HepG2 (cell line): ENCODE measurements around the gene CNIH4. TPM values are rescaled to one million over a fixed set of nuclear protein-coding genes. Genes with fewer than 3 reads are reported as not detected.

Experiments used
- ATAC-seq: fragments of 200-7000 bp; cut with Tn5 transposase; 3 replicates; pipeline ENCODE4 v1.9.1; 2020; ENCODE audit warnings: mild to moderate bottlenecking, moderate library complexity
- BruUV-seq: library from RNA; stranded (reverse); fragments of 400-500 nt; replicated peaks from 2 replicates; lab custom pipeline; 2021; lab: Mats Ljungman, UMichigan
- CTCF ChIA-PET: fragments of 300-600 bp; formaldehyde crosslinking; extraction: SDS; loops from one replicate; lab custom pipeline; 2021; ENCODE audit warnings: low total read pairs, inconsistent platforms, low intra/inter-chr PET ratio; lab: Yijun Ruan, JAX
- POLR2A ChIA-PET: fragments of 350-600 bp; sonication (Branson Sonifier 250); formaldehyde crosslinking; loops from one replicate; lab custom pipeline; 2020; ENCODE audit warnings: antibody characterized with exemption, inconsistent platforms; lab: Yijun Ruan, JAX
- DNase-seq: peaks from one replicate; pipeline ENCODE4 v3.0.0-alpha.2; 2015; ENCODE audit warnings: low spot score
- FAIRE-seq: peaks from 3 replicates; lab custom pipeline; 2011; peaks lifted over from hg19 to GRCh38; lab: Jason Lieb, UNC
- H2AFZ ChIP-seq: one replicate; pipeline ENCODE4 v1.6.1; 2011; ENCODE audit warnings: low read length, inconsistent platforms
- H3K27ac ChIP-seq: fragments of 300-600 bp; 3 replicates; pipeline ENCODE4 v1.8.0; 2011; ENCODE audit warnings: mixed run types, mild to moderate bottlenecking, mixed read lengths, low read length, inconsistent platforms; ENCODE audit not compliant: insufficient read depth; ENCODE audit errors: extremely low read length
- H3K27me3 ChIP-seq, 2 experiments: fragments of 200-600 bp in 1 of 2; 2 replicates in 1 of 2; 3 replicates in 1 of 2; pipeline versions ENCODE4 v1.6.0 to v1.8.0; 2011; ENCODE audit warnings: low read length in 2 of 2, mild to moderate bottlenecking in 2 of 2, moderate library complexity in 2 of 2, inconsistent platforms in 1 of 2; ENCODE audit not compliant: insufficient read depth in 2 of 2, control insufficient read depth in 1 of 2
- H3K36me3 ChIP-seq, 2 experiments: fragments of 200-600 bp in 1 of 2; replicated peaks in 1 of 2; 2 replicates in 1 of 2; 3 replicates in 1 of 2; pipeline versions ENCODE4 v1.5.1 to v1.8.0; 2011; ENCODE audit warnings: low read length in 2 of 2, inconsistent platforms in 1 of 2; ENCODE audit not compliant: insufficient read depth in 2 of 2, control insufficient read depth in 1 of 2
- H3K4me1 ChIP-seq: 2 replicates; pipeline ENCODE4 v1.5.1; 2012; ENCODE audit warnings: low read length, inconsistent platforms; ENCODE audit not compliant: insufficient read depth
- H3K4me2 ChIP-seq: 2 replicates; pipeline ENCODE4 v1.6.0; 2011; ENCODE audit warnings: low read depth, low read length, inconsistent platforms
- H3K4me3 ChIP-seq, 3 experiments: fragments of 200-600 bp in 1 of 3; sonication (generic), shearing (Covaris generic) in 1 of 3; replicated peaks in 1 of 3; 2 replicates each; pipeline ENCODE4 v1.5.1; 2011 to 2016; ENCODE audit warnings: low read length in 3 of 3, inconsistent platforms in 2 of 3, low read depth in 2 of 3, mild to moderate bottlenecking in 2 of 3, control low read depth in 1 of 3, mixed read lengths in 1 of 3; ENCODE audit not compliant: insufficient read depth in 1 of 3
- H3K79me2 ChIP-seq: one replicate; pipeline ENCODE4 v1.6.1; 2011; ENCODE audit warnings: low read length, inconsistent platforms; ENCODE audit not compliant: insufficient read depth
- H3K9ac ChIP-seq: 2 replicates; pipeline ENCODE4 v1.6.0; 2011; ENCODE audit warnings: mild to moderate bottlenecking, low read depth, low read length, inconsistent platforms; ENCODE audit not compliant: insufficient read depth
- H3K9me3 ChIP-seq: 2 replicates; pipeline ENCODE4 v1.5.1; 2012; ENCODE audit warnings: mild to moderate bottlenecking, low read length
- H4K20me1 ChIP-seq: 2 replicates; pipeline ENCODE4 v1.6.0; 2011; ENCODE audit warnings: inconsistent platforms, mild to moderate bottlenecking, low read length, moderate library complexity; ENCODE audit not compliant: insufficient read depth
- ADNP ChIP-seq: sonication (generic); formaldehyde crosslinking; IDR thresholded peaks from 2 replicates; pipeline ENCODE4 v1.4.0; 2020; ENCODE audit warnings: missing genetic modification reagents
- AGO1 ChIP-seq: fragments of 200-400 bp; formaldehyde crosslinking; IDR thresholded peaks from 2 replicates; pipeline ENCODE4 v1.6.1; 2017; ENCODE audit warnings: mild to moderate bottlenecking, low read depth, low read length, moderate library complexity; ENCODE audit not compliant: poor library complexity, severe bottlenecking
- ARHGAP35 ChIP-seq: sonication (generic); formaldehyde crosslinking; IDR thresholded peaks from 2 replicates; pipeline ENCODE4 v1.9.0; 2022; ENCODE audit warnings: mild to moderate bottlenecking, inconsistent platforms, moderate library complexity, missing genetic modification reagents, borderline replicate concordance
- CBX5 ChIP-seq: sonication (generic); formaldehyde crosslinking; IDR thresholded peaks from 2 replicates; pipeline ENCODE4 v1.4.0; 2020; ENCODE audit warnings: missing genetic modification reagents, borderline replicate concordance
- FOXK1 ChIP-seq: sonication (generic); formaldehyde crosslinking; IDR thresholded peaks from 2 replicates; pipeline ENCODE4 v1.4.0; 2020; ENCODE audit warnings: low read depth, missing genetic modification reagents, borderline replicate concordance
- JUNB ChIP-seq: sonication (generic); formaldehyde crosslinking; IDR thresholded peaks from 2 replicates; pipeline ENCODE4 v1.8.0; 2022; ENCODE audit warnings: missing genetic modification reagents, mild to moderate bottlenecking, borderline replicate concordance
- KDM2A ChIP-seq: sonication (generic); formaldehyde crosslinking; IDR thresholded peaks from 2 replicates; pipeline ENCODE4 v1.4.0; 2020; ENCODE audit warnings: low read depth, missing genetic modification reagents, borderline replicate concordance
- NONO ChIP-seq, 2 experiments: fragments of 450-650 bp in 1 of 2; sonication (generic) in 1 of 2; formaldehyde crosslinking in 1 of 2; IDR thresholded peaks in 1 of 2; conservative IDR thresholded peaks in 1 of 2; 2 replicates each; pipeline versions ENCODE4 v1.6.1 to v1.8.0; 2017 to 2022; ENCODE audit warnings: mild to moderate bottlenecking in 1 of 2, missing genetic modification reagents in 1 of 2, moderate library complexity in 1 of 2
- PATZ1 ChIP-seq: sonication (generic); formaldehyde crosslinking; IDR thresholded peaks from 2 replicates; pipeline ENCODE4 v1.4.0; 2020; ENCODE audit warnings: missing genetic modification reagents
- PRPF4 ChIP-seq: fragments of 200-400 bp; formaldehyde crosslinking; IDR thresholded peaks from 2 replicates; pipeline ENCODE4 v1.6.1; 2016; ENCODE audit warnings: low read length, low read depth; ENCODE audit not compliant: poor library complexity, severe bottlenecking
- SIX1 ChIP-seq: sonication (generic); formaldehyde crosslinking; IDR thresholded peaks from 2 replicates; pipeline ENCODE4 v1.4.0; 2020; ENCODE audit warnings: missing genetic modification reagents, borderline replicate concordance
- TCF7L2 ChIP-seq: IDR thresholded peaks from 2 replicates; pipeline ENCODE4 v1.6.1; 2011; ENCODE audit warnings: mild to moderate bottlenecking, low read depth, low read length, moderate library complexity
- U2AF1 ChIP-seq: fragments of 200-400 bp; formaldehyde crosslinking; optimal IDR thresholded peaks from 2 replicates; pipeline ENCODE3; 2017; ENCODE audit warnings: mild to moderate bottlenecking, low read depth, low read length
- ZBTB14 ChIP-seq: sonication (generic); formaldehyde crosslinking; IDR thresholded peaks from 2 replicates; pipeline ENCODE4 v1.4.0; 2020; ENCODE audit warnings: missing genetic modification reagents
- ZBTB21 ChIP-seq: sonication (generic); formaldehyde crosslinking; IDR thresholded peaks from 2 replicates; pipeline ENCODE4 v1.4.0; 2020; ENCODE audit warnings: missing genetic modification reagents
- ZNF3 ChIP-seq: IDR thresholded peaks from 2 replicates; pipeline ENCODE4 v1.7.0; 2017; ENCODE audit warnings: inconsistent platforms
- ZNF589 ChIP-seq: sonication (generic); formaldehyde crosslinking; conservative IDR thresholded peaks from 2 replicates; pipeline ENCODE4 v1.8.0; 2022; ENCODE audit warnings: mild to moderate bottlenecking, moderate library complexity, missing genetic modification reagents
- ZNF616 ChIP-seq: sonication (generic); formaldehyde crosslinking; IDR thresholded peaks from 2 replicates; pipeline ENCODE4 v1.5.0; 2020; ENCODE audit warnings: low read depth, mild to moderate bottlenecking, missing genetic modification reagents
- ZNF724P ChIP-seq: sonication (generic); formaldehyde crosslinking; IDR thresholded peaks from 2 replicates; pipeline ENCODE4 v1.8.0; 2022; ENCODE audit warnings: missing genetic modification reagents, borderline replicate concordance
- ZNF883 ChIP-seq: sonication (generic); formaldehyde crosslinking; IDR thresholded peaks from 2 replicates; pipeline ENCODE4 v1.5.1; 2020; ENCODE audit warnings: mild to moderate bottlenecking, missing genetic modification reagents; ENCODE audit errors: not compliant biosample characterization
- WGBS: methylation state at CpG from one replicate; pipeline ENCODE4 v1.1.6; 2017; ENCODE audit warnings: low lambda C conversion rate; 5-methylcytosine and 5-hydroxymethylcytosine counted together
- in situ Hi-C: cut with HindIII; loops from 2 replicates; pipeline ENCODE4 v1.10.0; 2017; ENCODE audit warnings: low pct_unique_long_range_greater_than_20kb; ENCODE audit not compliant: extremely low pct_ligation_motif_present
- intact Hi-C: fragments of 100-400 bp; cut with micrococcal nuclease; formaldehyde crosslinking; loops from one replicate; pipeline ENCODE4 v1.10.0; 2022; ENCODE audit not compliant: unreplicated experiment
- polyA plus RNA-seq, 8 experiments: library from polyadenylated mRNA; depleted of rRNA in 3 of 8; stranded (reverse) in 7 of 8; unstranded in 1 of 8; fragments of >200 nt; fragmentation: Illumina TruSeq in 4 of 8; extraction: Trizol in 4 of 8; gene quantifications; 2 replicates each; pipeline versions ENCODE4 v1.2.1 to v1.2.3, GENCODE V29; 2011 to 2016; ENCODE audit warnings: low read depth in 4 of 8, missing spikeins in 1 of 8, mixed read lengths in 1 of 8; ENCODE audit not compliant: insufficient read depth in 1 of 8
- total RNA-seq, 5 experiments: library from RNA; depleted of rRNA; stranded (reverse); fragments of >200 nt; fragmentation: Illumina TruSeq; extraction: Trizol; gene quantifications; 2 replicates each; pipeline ENCODE4 v1.2.3, GENCODE V29; 2016; ENCODE audit warnings: low read depth in 1 of 5
- TF ChIP-seq, protein P1 (sequence below): sonication (generic); formaldehyde crosslinking; IDR thresholded peaks from 2 replicates; pipeline ENCODE4 v1.8.0; 2022; ENCODE audit warnings: mild to moderate bottlenecking, missing genetic modification reagents, moderate library complexity

CNIH4 gene
- total and polyA plus RNA-seq, 2 of the 13 experiments (the other 11 are each of a cell fraction or from before 2014, with no cell fraction given): 51.8 to 52.9 TPM

DNA sequence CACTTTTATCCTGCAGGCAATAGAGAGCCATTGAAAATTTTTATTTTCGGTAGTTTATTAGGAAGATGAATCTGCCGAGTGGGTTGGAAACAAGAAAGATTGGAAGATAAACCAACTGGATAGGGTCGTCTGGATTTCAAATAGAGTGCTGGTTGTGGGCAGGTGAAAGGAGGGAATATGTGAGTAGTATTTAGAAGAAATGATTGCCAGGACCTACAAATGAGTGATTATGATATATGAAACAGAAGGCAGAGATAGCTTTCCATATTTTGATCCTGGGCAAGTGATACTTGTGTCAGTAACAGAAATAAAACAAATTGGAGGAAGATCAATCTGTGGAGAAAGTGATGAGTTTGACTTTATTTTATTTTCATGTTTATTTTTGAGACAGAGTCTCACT is 2.5 kb downstream of the CNIH4 start (continued):
- no peak for TF ChIP-seq PRPF4
- TF ChIP-seq ZBTB21: no peak
- no peak for TF ChIP-seq U2AF1
- TF ChIP-seq CBX5 (CRISPR knock-in tag): no peak
- TF ChIP-seq TCF7L2: no peak
- TF ChIP-seq ADNP (CRISPR knock-in tag): no peak
- no peak for TF ChIP-seq ZBTB14 (CRISPR knock-in tag)
- TF ChIP-seq ZNF616: no peak
- no peak for TF ChIP-seq ZNF3 (CRISPR knock-in tag)
- TF ChIP-seq ZNF589 (CRISPR knock-in tag): no peak
- no peak for TF ChIP-seq NONO (IDR thresholded peaks at IDR 0.05)
- TF ChIP-seq NONO (CRISPR knock-in tag; conservative IDR thresholded peaks at IDR 0.05): no peak
- TF ChIP-seq, all 625 proteins: peak for 0

DNA sequence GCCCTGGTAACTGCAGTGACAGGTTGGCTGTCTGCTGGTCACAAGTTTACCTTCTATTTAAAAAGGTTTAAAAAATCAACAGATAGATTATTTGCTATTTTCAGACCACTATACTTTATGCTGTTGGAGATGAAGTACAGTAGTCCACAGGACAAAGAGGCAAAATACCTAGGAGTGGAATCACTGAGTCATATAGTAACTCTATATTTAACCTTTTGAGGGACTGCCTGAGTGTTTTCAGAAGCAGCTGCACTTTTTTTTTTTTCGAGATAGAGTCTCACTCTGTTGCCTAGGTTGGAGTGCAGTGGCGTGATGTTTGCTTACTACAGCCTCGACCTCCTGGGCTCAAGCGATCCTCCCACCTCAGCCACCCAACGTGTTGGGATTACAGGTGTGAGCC is 11.7 kb downstream of the CNIH4 start:
- H2AFZ ChIP-seq: no peak overlapping the region
- H3K79me2 ChIP-seq: peaks cover 6% of the 10 kb centered on the region
- intact Hi-C loops: no loop called here
- ChIA-PET CTCF (no interaction called here), POLR2A (no interaction called here)
- in situ Hi-C loops: no loop called here
- ATAC-seq: no peak
- H3K4me2 ChIP-seq: no peak overlapping the region
- no TSS peak for BruUV-seq
- H3K27ac ChIP-seq: no peak overlapping the region
- H3K27me3 ChIP-seq: no peaks in the 10 kb centered on the region
- peaks cover 10 to 49% of the 10 kb centered on the region in 2 experiments for H3K36me3 ChIP-seq
- H4K20me1 ChIP-seq: no peaks in the 10 kb centered on the region
- 100% methylated on average over 5 of the region's 5 CpGs for WGBS
- no peak for FAIRE-seq
- DNase-seq: no peak
- no peaks in the 10 kb centered on the region for H3K4me1 ChIP-seq
- H3K9me3 ChIP-seq: no peaks in the 10 kb centered on the region
- H3K9ac ChIP-seq: no peak overlapping the region
- H3K4me3 ChIP-seq: no peak overlapping the region
- TF ChIP-seq ZNF883 (CRISPR knock-in tag) (no peak), PATZ1 (CRISPR knock-in tag) (no peak), ARHGAP35 (no peak), ZNF724P (no peak), JUNB (CRISPR knock-in tag) (no peak), FOXK1 (CRISPR knock-in tag) (no peak), SIX1 (CRISPR knock-in tag) (no peak), KDM2A (CRISPR knock-in tag) (no peak), AGO1 (no peak)
- TF ChIP-seq, protein P1, sequence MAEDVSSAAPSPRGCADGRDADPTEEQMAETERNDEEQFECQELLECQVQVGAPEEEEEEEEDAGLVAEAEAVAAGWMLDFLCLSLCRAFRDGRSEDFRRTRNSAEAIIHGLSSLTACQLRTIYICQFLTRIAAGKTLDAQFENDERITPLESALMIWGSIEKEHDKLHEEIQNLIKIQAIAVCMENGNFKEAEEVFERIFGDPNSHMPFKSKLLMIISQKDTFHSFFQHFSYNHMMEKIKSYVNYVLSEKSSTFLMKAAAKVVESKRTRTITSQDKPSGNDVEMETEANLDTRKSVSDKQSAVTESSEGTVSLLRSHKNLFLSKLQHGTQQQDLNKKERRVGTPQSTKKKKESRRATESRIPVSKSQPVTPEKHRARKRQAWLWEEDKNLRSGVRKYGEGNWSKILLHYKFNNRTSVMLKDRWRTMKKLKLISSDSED (CRISPR knock-in tag): no peak
